CD8-positive, alpha-beta memory T cell (primary cell): ENCODE measurements around the gene ALDH3B1. TPM values are rescaled to one million over a fixed set of nuclear protein-coding genes. Genes with fewer than 3 reads are reported as not detected.

ENCODE experiments used
- CTCF ChIA-PET: fragments of 350-600 bp; sonication (Branson Sonifier 250); formaldehyde crosslinking; loops from one replicate; lab custom pipeline; 2021; ENCODE audit warnings: antibody characterized with exemption; lab: Charles Lee
- POLR2A ChIA-PET: fragments of 350-600 bp; sonication (Branson Sonifier 250); formaldehyde crosslinking; loops from one replicate; lab custom pipeline; 2021; ENCODE audit warnings: antibody characterized with exemption; lab: Charles Lee
- DNase-seq, 5 donors: peaks; one replicate each; pipeline versions ENCODE4 v3.0.0 to v3.0.0-alpha.2; 2020 to 2022; ENCODE audit warnings: mixed read lengths in 1 of 5
- H3K27ac ChIP-seq: one replicate; pipeline ENCODE4 v1.7.0; 2013; ENCODE audit warnings: low read depth, mild to moderate bottlenecking, low read length, moderate library complexity
- H3K27me3 ChIP-seq: 2 replicates; pipeline ENCODE4 v1.7.0; 2013; ENCODE audit warnings: low read length, mild to moderate bottlenecking; ENCODE audit not compliant: insufficient read depth, poor library complexity, severe bottlenecking
- H3K36me3 ChIP-seq: 2 replicates; pipeline ENCODE4 v1.7.0; 2013; ENCODE audit warnings: mild to moderate bottlenecking, low read length, moderate library complexity; ENCODE audit not compliant: insufficient read depth
- H3K4me1 ChIP-seq: 2 replicates; pipeline ENCODE4 v1.7.0; 2013; ENCODE audit warnings: mild to moderate bottlenecking, low read length, moderate library complexity; ENCODE audit not compliant: insufficient read depth
- H3K4me3 ChIP-seq: 2 replicates; pipeline ENCODE4 v1.7.0; 2013; ENCODE audit warnings: mild to moderate bottlenecking, low read length
- H3K9me3 ChIP-seq: 2 replicates; pipeline ENCODE4 v1.7.0; 2013; ENCODE audit warnings: mild to moderate bottlenecking, low read length
- H3K27ac Mint-ChIP-seq, 8 donors: one replicate each; pipeline ENCODE4 v1.8.0; 2020 to 2021; ENCODE audit warnings: mixed read lengths in 8 of 8, mild to moderate bottlenecking in 6 of 8, inconsistent platforms in 3 of 8, moderate library complexity in 3 of 8
- H3K27me3 Mint-ChIP-seq, 2 donors: one replicate each; pipeline ENCODE4 v1.8.0; 2020 to 2021; ENCODE audit warnings: mixed read lengths in 2 of 2, mild to moderate bottlenecking in 1 of 2, moderate library complexity in 1 of 2
- H3K36me3 Mint-ChIP-seq, 3 donors: one replicate each; pipeline ENCODE4 v1.8.0; 2020 to 2021; ENCODE audit warnings: mixed read lengths in 3 of 3, inconsistent platforms in 1 of 3, mild to moderate bottlenecking in 1 of 3
- H3K4me1 Mint-ChIP-seq, 3 donors: one replicate each; pipeline ENCODE4 v1.8.0; 2020 to 2021; ENCODE audit warnings: mixed read lengths in 3 of 3, inconsistent platforms in 1 of 3, mild to moderate bottlenecking in 1 of 3
- H3K4me3 Mint-ChIP-seq, 7 donors: one replicate each; pipeline ENCODE4 v1.8.0; 2020 to 2021; ENCODE audit warnings: mixed read lengths in 7 of 7, mild to moderate bottlenecking in 6 of 7, moderate library complexity in 4 of 7, inconsistent platforms in 2 of 7
- H3K9me3 Mint-ChIP-seq, 5 donors: one replicate each; pipeline ENCODE4 v1.8.0; 2020 to 2022; ENCODE audit warnings: mixed read lengths in 5 of 5, mild to moderate bottlenecking in 3 of 5, moderate library complexity in 2 of 5, inconsistent platforms in 1 of 5
- polyA plus RNA-seq: library from polyadenylated mRNA; unstranded; fragments of 300-500 nt; fragmentation: Illumina TruSeq; gene quantifications from one replicate; pipeline ENCODE4 v1.2.3, GENCODE V29; 2021
- total RNA-seq, 2 experiments: library from RNA; stranded (reverse); gene quantifications; one replicate each; pipeline ENCODE4 v1.2.3, GENCODE V29; 2021

ALDH3B1 gene
- total and polyA plus RNA-seq, 3 experiments from 2014 or later = 0.12 to 0.33 (median 0.20) TPM

GRCh38 chr11:68013611-68014156 is 3.6 kb downstream of the ALDH3B1 start:
- H3K4me3 ChIP-seq = no peak overlapping the region
- no peak for DNase-seq
- ChIA-PET POLR2A (no interaction called here), CTCF (no interaction called here)
- no peaks in the 10 kb centered on the region for H3K36me3 ChIP-seq
- H3K27me3 ChIP-seq = no peaks in the 10 kb centered on the region
- Mint-ChIP-seq H3K4me1 (peaks cover 0 to 11% (median 0%) of the 10 kb centered on the region in 3 donors), H3K27ac (no peak overlapping the region), H3K27me3 (peaks cover 2 to 4% of the 10 kb centered on the region in 2 donors), H3K4me3 (no peak overlapping the region), H3K36me3 (no peaks in the 10 kb centered on the region), H3K9me3 (no peaks in the 10 kb centered on the region)
- H3K9me3 ChIP-seq = no peaks in the 10 kb centered on the region
- H3K4me1 ChIP-seq = no peaks in the 10 kb centered on the region
- no peak overlapping the region for H3K27ac ChIP-seq

DNA sequence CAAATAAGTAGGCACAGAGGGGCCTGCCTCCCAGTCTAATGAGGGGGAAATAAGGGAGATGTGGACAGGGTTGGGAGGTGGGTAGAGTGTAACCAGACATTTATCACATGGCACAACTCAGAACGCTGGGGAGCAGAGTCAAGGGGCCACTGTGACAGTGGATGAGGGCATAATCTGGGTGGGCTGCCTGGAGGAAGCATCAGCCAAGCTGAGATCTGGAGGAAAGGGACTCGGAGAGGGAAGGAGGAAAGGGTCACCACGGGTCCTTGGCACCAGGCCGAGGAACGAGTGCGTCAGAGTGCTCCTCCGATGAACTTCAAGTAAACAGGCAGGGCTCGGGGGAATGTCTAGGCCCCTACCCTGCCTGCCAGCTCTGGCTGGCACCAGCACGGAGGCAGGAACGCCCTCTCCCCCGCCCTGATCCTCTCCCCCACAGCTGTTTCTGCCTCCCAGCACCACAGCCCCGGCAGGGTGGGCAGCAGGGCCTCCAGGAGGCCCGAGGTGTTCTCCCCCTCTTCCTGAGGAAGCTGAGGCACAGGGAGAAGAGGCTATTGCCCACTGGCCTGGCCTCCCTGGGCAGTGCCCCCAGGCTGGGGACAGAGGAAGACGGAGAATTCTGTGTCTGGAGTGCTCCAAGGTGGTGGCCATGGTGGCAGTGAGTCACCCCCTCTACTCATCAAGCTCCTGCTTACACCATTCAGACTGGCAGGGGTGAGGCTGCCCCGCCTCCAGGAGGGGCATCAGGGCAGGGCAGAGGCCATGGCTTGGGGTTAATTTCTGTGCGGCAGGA is 4.2 kb downstream of the ALDH3B1 start:
- no peaks in the 10 kb centered on the region for H3K36me3 Mint-ChIP-seq
- peak overlapping the region in 2 of 8 donors; percentile 12 to 57 for H3K27ac Mint-ChIP-seq
- Histone ChIP-seq H3K27me3 (no peaks in the 10 kb centered on the region), H3K9me3 (no peaks in the 10 kb centered on the region), H3K4me1 (no peaks in the 10 kb centered on the region), H3K4me3 (no peak overlapping the region), H3K36me3 (no peaks in the 10 kb centered on the region), H3K27ac (no peak overlapping the region)
- no peak for DNase-seq
- no peak overlapping the region for H3K4me3 Mint-ChIP-seq
- ChIA-PET POLR2A (no interaction called here), CTCF (no interaction called here)
- peaks cover 0 to 4% (median 0%) of the 10 kb centered on the region in 3 donors for H3K4me1 Mint-ChIP-seq
- peaks cover 2 to 4% of the 10 kb centered on the region in 2 donors for H3K27me3 Mint-ChIP-seq
- H3K9me3 Mint-ChIP-seq = no peaks in the 10 kb centered on the region

DNA sequence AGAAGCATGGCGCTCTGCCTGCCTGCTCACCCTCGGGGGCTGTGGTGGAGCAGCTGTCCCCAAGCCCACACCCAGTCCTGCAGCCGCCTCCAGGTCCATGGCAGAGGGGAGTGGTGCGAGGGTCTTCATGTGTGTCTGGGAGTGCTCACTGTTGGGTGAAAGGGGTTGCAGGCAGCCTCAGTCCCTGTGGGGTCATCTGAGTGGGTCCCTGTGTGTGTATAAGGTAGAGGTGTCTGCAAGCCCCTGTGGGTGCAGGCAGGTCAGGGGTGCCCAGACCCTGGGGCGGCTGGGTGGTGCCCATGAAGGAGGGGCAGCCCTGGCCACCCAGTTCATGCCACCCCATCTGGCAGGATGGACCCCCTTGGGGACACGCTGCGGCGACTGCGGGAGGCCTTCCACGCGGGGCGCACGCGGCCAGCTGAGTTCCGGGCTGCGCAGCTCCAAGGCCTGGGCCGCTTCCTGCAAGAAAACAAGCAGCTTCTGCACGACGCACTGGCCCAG is 4.9 kb downstream of the ALDH3B1 start:
- POLR2A ChIA-PET = no interaction called here
- H3K4me1 Mint-ChIP-seq = no peaks in the 10 kb centered on the region
- H3K4me3 Mint-ChIP-seq = no peak overlapping the region
- H3K36me3 ChIP-seq = no peaks in the 10 kb centered on the region
- H3K4me3 ChIP-seq = no peak overlapping the region
- H3K27me3 ChIP-seq = no peaks in the 10 kb centered on the region
- DNase-seq = no peak
- no peaks in the 10 kb centered on the region for H3K9me3 ChIP-seq
- CTCF ChIA-PET = no interaction called here
- H3K4me1 ChIP-seq = no peaks in the 10 kb centered on the region
- no peaks in the 10 kb centered on the region for H3K9me3 Mint-ChIP-seq
- H3K36me3 Mint-ChIP-seq = no peaks in the 10 kb centered on the region
- peaks cover 2 to 4% of the 10 kb centered on the region in 2 donors for H3K27me3 Mint-ChIP-seq
- no peak overlapping the region for H3K27ac ChIP-seq
- H3K27ac Mint-ChIP-seq = no peak overlapping the region

GRCh38 chr11:68015467-68015866 is 5.3 kb downstream of the ALDH3B1 start:
- ChIA-PET CTCF (no interaction called here), POLR2A (no interaction called here)
- Histone ChIP-seq H3K27me3 (no peaks in the 10 kb centered on the region), H3K27ac (no peak overlapping the region), H3K4me3 (no peak overlapping the region), H3K9me3 (no peaks in the 10 kb centered on the region), H3K4me1 (no peaks in the 10 kb centered on the region), H3K36me3 (no peaks in the 10 kb centered on the region)
- DNase-seq = no peak
- Mint-ChIP-seq H3K27ac (no peak overlapping the region), H3K27me3 (peaks cover 2 to 4% of the 10 kb centered on the region in 2 donors), H3K4me3 (no peak overlapping the region), H3K4me1 (no peaks in the 10 kb centered on the region), H3K36me3 (no peaks in the 10 kb centered on the region), H3K9me3 (no peaks in the 10 kb centered on the region)

DNA sequence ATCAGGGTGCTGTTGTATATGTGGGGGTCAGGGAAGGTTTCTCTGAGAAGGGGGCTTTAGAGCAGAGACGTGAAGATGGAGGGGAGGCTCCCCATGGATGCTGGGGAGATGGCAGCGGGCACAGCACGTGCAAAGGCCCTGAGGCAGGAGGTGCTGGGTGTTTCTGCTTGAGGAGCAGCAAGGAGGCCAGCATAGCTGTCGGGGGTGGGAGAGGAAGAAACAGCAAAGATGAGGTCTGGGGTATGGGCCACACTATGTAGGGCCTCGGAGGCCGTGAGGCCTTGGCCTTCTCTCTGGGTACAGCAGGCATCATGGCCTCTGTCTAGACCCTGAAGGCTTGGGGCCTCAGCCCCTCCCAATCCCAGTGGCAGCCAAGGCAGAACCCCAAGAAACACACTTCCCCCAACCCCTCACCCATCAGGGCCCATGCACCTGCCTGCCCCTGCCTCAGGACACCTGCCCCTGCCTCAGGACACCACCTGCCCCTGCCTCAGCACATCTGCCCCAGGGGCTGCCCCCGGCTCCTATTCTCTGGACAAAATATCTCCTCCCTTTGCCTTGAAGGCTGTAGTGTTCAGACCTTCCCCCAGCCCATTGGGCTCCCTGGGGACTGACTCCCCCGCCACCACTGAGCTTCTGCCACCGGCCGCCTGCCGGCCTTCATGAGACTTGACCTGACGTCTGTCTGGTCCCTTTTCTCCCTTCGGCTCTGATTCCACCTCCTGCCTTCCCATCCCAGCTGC is 6.2 kb downstream of the ALDH3B1 start:
- no peaks in the 10 kb centered on the region for H3K4me1 ChIP-seq
- CTCF ChIA-PET = no interaction called here
- no peak overlapping the region for H3K4me3 Mint-ChIP-seq
- H3K4me1 Mint-ChIP-seq = no peaks in the 10 kb centered on the region
- no peaks in the 10 kb centered on the region for H3K9me3 ChIP-seq
- H3K27ac Mint-ChIP-seq = no peak overlapping the region
- DNase-seq = no peak
- POLR2A ChIA-PET = no interaction called here
- no peak overlapping the region for H3K27ac ChIP-seq
- H3K36me3 ChIP-seq = no peaks in the 10 kb centered on the region
- peaks cover 2% of the 10 kb centered on the region in 2 donors for H3K27me3 Mint-ChIP-seq
- no peaks in the 10 kb centered on the region for H3K27me3 ChIP-seq
- H3K9me3 Mint-ChIP-seq = no peaks in the 10 kb centered on the region
- H3K36me3 Mint-ChIP-seq = no peaks in the 10 kb centered on the region
- no peak overlapping the region for H3K4me3 ChIP-seq

- CTCF ChIA-PET = no interaction called here
Measured at GRCh38 chr11:68016904-68017817, 7.0 kb downstream of the ALDH3B1 start.

DNA sequence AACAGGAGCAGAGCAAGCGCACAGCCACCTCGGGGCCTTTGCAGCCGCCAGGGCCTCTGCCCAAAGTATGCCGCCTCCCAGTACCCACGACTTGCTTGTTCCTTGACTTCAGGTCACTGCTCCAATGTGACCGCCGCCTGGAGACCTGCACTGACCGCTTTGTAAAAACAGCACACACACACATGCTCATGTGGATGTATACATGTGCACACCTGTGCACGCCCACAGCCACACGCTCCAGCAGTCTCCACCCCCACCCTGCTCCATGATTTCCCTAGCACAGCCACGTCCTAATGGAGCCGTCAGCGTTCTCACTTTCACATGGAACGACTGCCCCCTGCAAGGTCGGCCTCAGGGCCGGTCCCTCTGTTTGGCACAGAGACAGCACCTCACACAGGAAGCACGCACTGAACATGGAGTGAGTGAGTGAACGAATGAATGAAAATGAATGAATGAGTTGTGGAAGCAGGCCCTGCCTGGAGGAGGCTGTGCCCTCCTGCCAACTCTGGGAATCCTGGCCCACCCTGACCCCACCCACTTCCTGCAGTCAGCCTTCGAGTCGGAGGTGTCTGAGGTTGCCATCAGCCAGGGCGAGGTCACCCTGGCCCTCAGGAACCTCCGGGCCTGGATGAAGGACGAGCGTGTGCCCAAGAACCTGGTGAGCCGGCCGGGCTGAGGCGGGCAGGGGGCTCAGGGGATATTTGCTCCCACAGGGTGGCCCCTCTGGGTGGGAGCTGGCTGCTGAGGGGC is 8.0 kb downstream of the ALDH3B1 start:
- ChIA-PET CTCF (no interaction called here), POLR2A (no interaction called here)
- H3K36me3 Mint-ChIP-seq = no peaks in the 10 kb centered on the region
- H3K9me3 ChIP-seq = no peaks in the 10 kb centered on the region
- H3K27me3 ChIP-seq = no peaks in the 10 kb centered on the region
- no peak overlapping the region for H3K4me3 Mint-ChIP-seq
- H3K4me1 Mint-ChIP-seq = no peaks in the 10 kb centered on the region
- no peak for DNase-seq
- no peaks in the 10 kb centered on the region for H3K36me3 ChIP-seq
- H3K27ac ChIP-seq = no peak overlapping the region
- H3K27ac Mint-ChIP-seq = peak overlapping the region in 1 of 8 donors; percentile 32
- no peak overlapping the region for H3K4me3 ChIP-seq
- peaks cover 0 to 2% of the 10 kb centered on the region in 2 donors for H3K27me3 Mint-ChIP-seq
- H3K4me1 ChIP-seq = no peaks in the 10 kb centered on the region
- no peaks in the 10 kb centered on the region for H3K9me3 Mint-ChIP-seq

More at GRCh38 chr11:68016904-68017817, 7.0 kb downstream of the ALDH3B1 start:
- no peaks in the 10 kb centered on the region for H3K9me3 Mint-ChIP-seq
- H3K4me1 ChIP-seq = no peaks in the 10 kb centered on the region
- no peaks in the 10 kb centered on the region for H3K36me3 Mint-ChIP-seq
- POLR2A ChIA-PET = no interaction called here
- no peaks in the 10 kb centered on the region for H3K27me3 ChIP-seq
- H3K4me3 ChIP-seq = no peak overlapping the region
- peaks cover 0 to 2% of the 10 kb centered on the region in 2 donors for H3K27me3 Mint-ChIP-seq
- no peak overlapping the region for H3K27ac Mint-ChIP-seq
- H3K9me3 ChIP-seq = no peaks in the 10 kb centered on the region
- H3K27ac ChIP-seq = no peak overlapping the region
- DNase-seq = no peak
- no peak overlapping the region for H3K4me3 Mint-ChIP-seq
- no peaks in the 10 kb centered on the region for H3K36me3 ChIP-seq
- H3K4me1 Mint-ChIP-seq = no peaks in the 10 kb centered on the region
